Ishikawa (cell line): ENCODE measurements around the gene TNFAIP8L3.

Experiments
- EP300 ChIP-seq: IDR thresholded peaks from 2 replicates; pipeline ENCODE4 v1.6.1; 2012; ENCODE audit warnings: borderline replicate concordance
- RAD21 ChIP-seq: IDR thresholded peaks from 2 replicates; pipeline ENCODE4 v1.6.1; 2012; ENCODE audit warnings: low read depth
- TAF1 ChIP-seq: IDR thresholded peaks from 2 replicates; pipeline ENCODE4 v1.6.1; 2012; ENCODE audit warnings: low read depth, mild to moderate bottlenecking

GRCh38 chr15:51097553-51098330 lies 3.0 kb upstream of the TNFAIP8L3 start:
- TF ChIP-seq EP300: no peak
- TF ChIP-seq RAD21: no peak
- no peak for TF ChIP-seq TAF1
